GM23248 (cell line): Measurements from ENCODE around the gene NCAM1. TPM values are rescaled to one million over a fixed set of nuclear protein-coding genes. Genes with fewer than 3 reads are reported as not detected.

Source experiments
- DNase-seq: peaks from one replicate; pipeline ENCODE4 v3.0.0-alpha.2; 2015
- H2AFZ ChIP-seq: fragments of 200-600 bp; sonication (generic); 2 replicates; pipeline ENCODE4 v1.6.1; 2016; ENCODE audit warnings: antibody characterized with exemption
- H3F3A ChIP-seq: fragments of 200-600 bp; sonication (generic); 2 replicates; pipeline ENCODE4 v1.6.1; 2016; ENCODE audit warnings: mild to moderate bottlenecking, antibody characterized with exemption, mixed run types; ENCODE audit not compliant: insufficient read depth
- H3K27ac ChIP-seq: fragments of 200-600 bp; sonication (generic); 2 replicates; pipeline ENCODE4 v1.5.1; 2016; ENCODE audit warnings: mild to moderate bottlenecking
- H3K27me3 ChIP-seq: fragments of 200-600 bp; sonication (generic); replicated peaks from 2 replicates; pipeline ENCODE4 v1.6.1; 2016; ENCODE audit warnings: mild to moderate bottlenecking; ENCODE audit not compliant: insufficient read depth
- H3K36me3 ChIP-seq: fragments of 200-600 bp; sonication (generic); 2 replicates; pipeline ENCODE4 v1.6.1; 2016; ENCODE audit warnings: low read depth, mild to moderate bottlenecking
- H3K4me1 ChIP-seq: fragments of 200-600 bp; sonication (generic); 2 replicates; pipeline ENCODE4 v1.6.1; 2016; ENCODE audit warnings: mild to moderate bottlenecking; ENCODE audit not compliant: insufficient read depth
- H3K4me2 ChIP-seq: fragments of 200-600 bp; sonication (generic); one replicate; pipeline ENCODE4 v1.6.1; 2016; ENCODE audit warnings: mild to moderate bottlenecking; ENCODE audit not compliant: unreplicated experiment
- H3K4me3 ChIP-seq: fragments of 200-600 bp; sonication (generic); 2 replicates; pipeline ENCODE4 v1.5.1; 2016; ENCODE audit warnings: mild to moderate bottlenecking
- H3K79me2 ChIP-seq: fragments of 200-600 bp; sonication (generic); 2 replicates; pipeline ENCODE4 v1.6.1; 2016; ENCODE audit warnings: mild to moderate bottlenecking; ENCODE audit not compliant: insufficient read depth
- H3K9ac ChIP-seq: fragments of 200-600 bp; sonication (generic); 2 replicates; pipeline ENCODE4 v1.6.1; 2016; ENCODE audit warnings: mild to moderate bottlenecking
- H3K9me2 ChIP-seq: fragments of 200-600 bp; sonication (generic); 2 replicates; pipeline ENCODE4 v1.6.1; 2016; ENCODE audit warnings: mixed run types, mild to moderate bottlenecking, moderate library complexity; ENCODE audit not compliant: insufficient read depth
- H3K9me3 ChIP-seq: fragments of 200-600 bp; sonication (generic); one replicate; pipeline ENCODE4 v1.6.1; 2017; ENCODE audit warnings: low read depth
- H4K20me1 ChIP-seq: fragments of 200-600 bp; sonication (generic); 2 replicates; pipeline ENCODE4 v1.6.0; 2016; ENCODE audit not compliant: insufficient read depth
- EZH2 ChIP-seq: fragments of 200-600 bp; sonication (generic); IDR thresholded peaks from 2 replicates; pipeline ENCODE4 v1.6.1; 2018; ENCODE audit warnings: antibody characterized with exemption, mild to moderate bottlenecking; ENCODE audit not compliant: insufficient read depth, poor library complexity, severe bottlenecking
- EZH2phosphoT487 ChIP-seq: fragments of 200-600 bp; sonication (generic); IDR thresholded peaks from 2 replicates; pipeline ENCODE4 v1.6.1; 2018; ENCODE audit warnings: antibody characterized with exemption, moderate library complexity, mild to moderate bottlenecking, low read depth; ENCODE audit not compliant: insufficient read depth
- WGBS, 2 experiments: methylation state at CpG; one replicate each; pipeline ENCODE4 v1.1.6; 2015 to 2017; ENCODE audit warnings: low lambda C conversion rate in 2 of 2, low coverage in 1 of 2; ENCODE audit errors: missing lambda C conversion rate in 2 of 2; 5-methylcytosine and 5-hydroxymethylcytosine counted together
- in situ Hi-C: fragments of 300-500 bp; cut with MboI; formaldehyde crosslinking; loops from 2 replicates; pipeline ENCODE4 v1.15.0; 2020
- polyA plus RNA-seq: library from polyadenylated mRNA; unstranded; fragments of >200 nt; fragmentation: Nextera tagmentation; extraction: Ambion mirVana; gene quantifications from 2 replicates; pipeline ENCODE4 v1.2.1, GENCODE V29; 2016
- total RNA-seq: library from RNA; depleted of rRNA; stranded (reverse); fragments of >200 nt; shearing (Covaris generic); gene quantifications from 2 replicates; pipeline ENCODE4 v1.2.3, GENCODE V29; 2014

NCAM1 gene
- total and polyA plus RNA-seq, 2 experiments from 2014 or later, result 1.5 to 1.8 TPM

- H3K27ac ChIP-seq, result no peak overlapping the region
- peak overlapping the region; percentile 87 for H3K4me2 ChIP-seq
- H4K20me1 ChIP-seq, result no peaks in the 10 kb centered on the region
- H2AFZ ChIP-seq, result peak overlapping the region; percentile 99
- no peaks in the 10 kb centered on the region for H3F3A ChIP-seq
- 38 to 49% methylated on average over 5 of the region's 5 CpGs for WGBS, 2 experiments
- in situ Hi-C loops, result no loop called here
- H3K9ac ChIP-seq, result 0 out of 2 replicates have a peak overlapping the region, but pooled peaks have one; percentile 80
- no peaks in the 10 kb centered on the region for H3K36me3 ChIP-seq
- H3K4me1 ChIP-seq, result no peaks in the 10 kb centered on the region
- peak overlapping the region; percentile 76 for H3K4me3 ChIP-seq
- DNase-seq, result no peak
- TF ChIP-seq EZH2phosphoT487 (no peak), EZH2 (no peak)
- H3K9me2 ChIP-seq, result no peaks in the 10 kb centered on the region
- H3K79me2 ChIP-seq, result no peaks in the 10 kb centered on the region
- no peaks in the 10 kb centered on the region for H3K9me3 ChIP-seq
- H3K27me3 ChIP-seq, result no peaks in the 10 kb centered on the region; the same call in 1 of the 2 replicates
Measured at GRCh38 chr11:113243696-113244095, 282.5 kb downstream of the NCAM1 start.

GRCh38 chr11:113245216-113245615, 284.0 kb downstream of the NCAM1 start:
- H3K4me2 ChIP-seq, result no peak overlapping the region
- DNase-seq, result no peak
- TF ChIP-seq EZH2phosphoT487, result no peak
- TF ChIP-seq EZH2, result no peak
- H3F3A ChIP-seq, result no peaks in the 10 kb centered on the region
- H3K4me1 ChIP-seq, result no peaks in the 10 kb centered on the region
- no peaks in the 10 kb centered on the region for H3K36me3 ChIP-seq
- no peaks in the 10 kb centered on the region for H4K20me1 ChIP-seq
- no peak overlapping the region for H3K4me3 ChIP-seq
- no peak overlapping the region for H3K27ac ChIP-seq
- no peaks in the 10 kb centered on the region for H3K9me3 ChIP-seq
- no peaks in the 10 kb centered on the region for H3K79me2 ChIP-seq
- in situ Hi-C loops, result no loop called here
- no peaks in the 10 kb centered on the region for H3K9me2 ChIP-seq
- no peak overlapping the region for H2AFZ ChIP-seq
- H3K27me3 ChIP-seq, result no peaks in the 10 kb centered on the region; the same call in 1 of the 2 replicates
- no peak overlapping the region for H3K9ac ChIP-seq
- WGBS, 2 experiments, result 86 to 94% methylated on average over 7 of the region's 7 CpGs

DNA sequence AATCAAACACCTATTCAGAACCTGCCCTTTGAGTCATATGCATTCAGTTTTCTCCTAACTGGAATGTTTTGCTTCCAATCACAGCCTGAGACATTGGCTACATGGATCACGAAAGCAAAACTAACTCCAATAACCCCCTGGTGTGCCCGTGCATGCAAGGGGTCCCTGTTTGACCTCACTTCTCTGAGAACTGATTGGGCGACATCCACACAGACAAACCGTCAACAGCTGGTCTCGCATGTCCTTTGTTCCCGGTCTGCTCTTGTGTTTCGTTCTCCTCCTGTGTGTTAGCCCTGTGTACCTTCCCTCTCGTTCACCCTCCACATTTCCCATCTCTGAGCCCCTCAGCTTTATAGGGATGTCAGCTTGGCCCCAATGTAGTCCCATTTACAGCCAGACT, 286.0 kb downstream of the NCAM1 start:
- no peaks in the 10 kb centered on the region for H3K9me2 ChIP-seq
- 82 to 89% methylated on average over 8 of the region's 8 CpGs for WGBS, 2 experiments
- H3K9me3 ChIP-seq, result no peaks in the 10 kb centered on the region
- TF ChIP-seq EZH2phosphoT487, result no peak
- TF ChIP-seq EZH2, result no peak
- no peaks in the 10 kb centered on the region for H3K36me3 ChIP-seq
- no peak for DNase-seq
- no peaks in the 10 kb centered on the region; the same call in 1 of the 2 replicates for H3K27me3 ChIP-seq
- no peaks in the 10 kb centered on the region for H3K79me2 ChIP-seq
- H2AFZ ChIP-seq, result no peak overlapping the region
- in situ Hi-C loops, result no loop called here
- H3K4me1 ChIP-seq, result no peaks in the 10 kb centered on the region
- no peak overlapping the region for H3K27ac ChIP-seq
- no peak overlapping the region for H3K9ac ChIP-seq
- H4K20me1 ChIP-seq, result no peaks in the 10 kb centered on the region
- no peak overlapping the region for H3K4me3 ChIP-seq
- no peaks in the 10 kb centered on the region for H3F3A ChIP-seq
- H3K4me2 ChIP-seq, result no peak overlapping the region

GRCh38 chr11:113247966-113248365, 286.7 kb downstream of the NCAM1 start:
- WGBS, 2 experiments, result 36 to 38% methylated on average over 6 of the region's 6 CpGs
- H3K9me3 ChIP-seq, result no peaks in the 10 kb centered on the region

More at GRCh38 chr11:113247966-113248365, 286.7 kb downstream of the NCAM1 start:
- Histone ChIP-seq H3K27me3 (no peaks in the 10 kb centered on the region; the same call in 1 of the 2 replicates), H3K9ac (no peak overlapping the region), H3K4me3 (no peak overlapping the region), H3K27ac (no peak overlapping the region), H3F3A (no peaks in the 10 kb centered on the region), H3K36me3 (no peaks in the 10 kb centered on the region), H3K9me2 (no peaks in the 10 kb centered on the region), H4K20me1 (no peaks in the 10 kb centered on the region), H3K4me1 (no peaks in the 10 kb centered on the region), H3K4me2 (no peak overlapping the region), H2AFZ (no peak overlapping the region), H3K79me2 (no peaks in the 10 kb centered on the region)
- in situ Hi-C loops, result no loop called here
- DNase-seq, result peak; percentile 14
- TF ChIP-seq EZH2phosphoT487 (no peak), EZH2 (no peak)
